H1 (cell line): ENCODE data around the gene ADARB2. TPM values are rescaled to one million over a fixed set of nuclear protein-coding genes. Genes with fewer than 3 reads are reported as not detected.

Experiments
- CTCF ChIA-PET: fragments of 300-600 bp; sonication (Branson Sonifier 250); formaldehyde crosslinking; loops from one replicate; lab custom pipeline; 2021; ENCODE audit not compliant: partially characterized antibody; lab: Charles Lee
- POLR2A ChIA-PET: fragments of 300-600 bp; sonication (Branson Sonifier 250); formaldehyde crosslinking; loops from one replicate; lab custom pipeline; 2021; ENCODE audit warnings: inconsistent platforms; ENCODE audit not compliant: partially characterized antibody; lab: Charles Lee
- DNase-seq, 2 experiments: peaks; one replicate each; pipeline versions ENCODE4 v3.0.0 to v3.0.0-alpha.2; 2010 to 2022; ENCODE audit warnings: low spot score in 2 of 2, low read depth in 1 of 2, mixed read lengths in 1 of 2
- FAIRE-seq: peaks from 2 replicates; lab custom pipeline; 2011; peaks lifted over from hg19 to GRCh38; lab: Jason Lieb, UNC
- H2AFZ ChIP-seq: 2 replicates; pipeline ENCODE4 v1.8.1; 2012; ENCODE audit warnings: low read length, inconsistent platforms
- H2AK5ac ChIP-seq: 2 replicates; pipeline ENCODE4 v1.6.1; 2013; ENCODE audit warnings: low read depth, low read length
- H2BK120ac ChIP-seq: replicated peaks from 2 replicates; pipeline ENCODE3; 2013; ENCODE audit warnings: low read depth, low read length, inconsistent platforms
- H2BK12ac ChIP-seq: 2 replicates; pipeline ENCODE4 v1.6.1; 2013; ENCODE audit warnings: low read depth, low read length
- H2BK15ac ChIP-seq: 2 replicates; pipeline ENCODE4 v1.6.1; 2013; ENCODE audit warnings: low read length
- H2BK20ac ChIP-seq: 2 replicates; pipeline ENCODE4 v1.6.1; 2013; ENCODE audit warnings: low read length
- H2BK5ac ChIP-seq: 2 replicates; pipeline ENCODE4 v1.6.1; 2013; ENCODE audit warnings: low read depth, low read length
- H3K14ac ChIP-seq: 2 replicates; pipeline ENCODE4 v1.6.1; 2013; ENCODE audit warnings: inconsistent platforms; ENCODE audit not compliant: insufficient read length
- H3K18ac ChIP-seq: 2 replicates; pipeline ENCODE4 v1.6.1; 2013; ENCODE audit warnings: low read length; ENCODE audit errors: extremely low read depth
- H3K23ac ChIP-seq: 2 replicates; pipeline ENCODE4 v1.6.1; 2013; ENCODE audit warnings: inconsistent platforms; ENCODE audit not compliant: insufficient read length
- H3K23me2 ChIP-seq: 2 replicates; pipeline ENCODE4 v1.6.1; 2013; ENCODE audit warnings: low read depth, low read length
- H3K27ac ChIP-seq: 2 replicates; pipeline ENCODE4 v1.6.1; 2011; ENCODE audit warnings: low read depth, low read length, inconsistent platforms
- H3K27me3 ChIP-seq, 4 experiments: replicated peaks in 1 of 4; 1 replicate in 1 of 4; 2 replicates in 3 of 4; pipeline versions ENCODE4 v1.6.1 to v1.8.1; 2011 to 2013; ENCODE audit warnings: low read length in 3 of 4, mild to moderate bottlenecking in 3 of 4, inconsistent platforms in 2 of 4, mixed read lengths in 2 of 4, moderate library complexity in 1 of 4; ENCODE audit not compliant: control insufficient read depth in 3 of 4, insufficient read depth in 3 of 4; ENCODE audit errors: extremely low read depth in 1 of 4
- H3K36me3 ChIP-seq, 4 experiments: 2 replicates each; pipeline versions ENCODE4 v1.6.1 to v1.8.1; 2011 to 2013; ENCODE audit warnings: mild to moderate bottlenecking in 4 of 4, low read length in 3 of 4, moderate library complexity in 2 of 4, control low read depth in 1 of 4, inconsistent platforms in 1 of 4; ENCODE audit not compliant: insufficient read depth in 4 of 4, control insufficient read depth in 2 of 4
- H3K4ac ChIP-seq: replicated peaks from 2 replicates; pipeline ENCODE3; 2013; ENCODE audit warnings: low read length, low read depth, mixed read lengths, inconsistent platforms; ENCODE audit not compliant: insufficient read length
- H3K4me1 ChIP-seq, 4 experiments: replicated peaks in 1 of 4; 1 replicate in 1 of 4; 2 replicates in 3 of 4; pipeline versions ENCODE4 v1.6.1 to v1.8.1; 2011 to 2013; ENCODE audit warnings: low read length in 3 of 4, inconsistent platforms in 2 of 4, mixed read lengths in 1 of 4; ENCODE audit not compliant: insufficient read depth in 4 of 4, control insufficient read depth in 3 of 4
- H3K4me2 ChIP-seq, 2 experiments: 2 replicates each; pipeline versions ENCODE4 v1.6.1 to v1.8.1; 2011 to 2013; ENCODE audit warnings: low read depth in 2 of 2, low read length in 2 of 2, control low read depth in 1 of 2, inconsistent platforms in 1 of 2, mild to moderate bottlenecking in 1 of 2; ENCODE audit not compliant: insufficient read depth in 1 of 2
- H3K4me3 ChIP-seq, 4 experiments: fragments of 200-600, 300-600 bp in 1 of 4; sonication (generic), shearing (Covaris generic), sonication (Bioruptor Twin) in 1 of 4; 2 replicates each; pipeline versions ENCODE4 v1.5.1 to v1.8.1; 2011 to 2016; ENCODE audit warnings: low read length in 4 of 4, low read depth in 3 of 4, control low read depth in 2 of 4, inconsistent platforms in 2 of 4, mild to moderate bottlenecking in 2 of 4, mixed read lengths in 1 of 4, moderate library complexity in 1 of 4; ENCODE audit not compliant: insufficient read depth in 2 of 4; ENCODE audit errors: extremely low read depth in 1 of 4
- H3K56ac ChIP-seq: replicated peaks from 2 replicates; pipeline ENCODE3; 2013; ENCODE audit warnings: low read depth, mild to moderate bottlenecking, mixed read lengths, low read length, inconsistent platforms; ENCODE audit not compliant: insufficient read length
- H3K79me1 ChIP-seq: 2 replicates; pipeline ENCODE4 v1.6.1; 2013; ENCODE audit warnings: low read depth, low read length, control low read depth
- H3K79me2 ChIP-seq, 2 experiments: 2 replicates each; pipeline versions ENCODE4 v1.6.1 to v1.8.1; 2012 to 2013; ENCODE audit warnings: low read length in 2 of 2, mild to moderate bottlenecking in 2 of 2, inconsistent platforms in 1 of 2; ENCODE audit not compliant: insufficient read depth in 2 of 2, control insufficient read depth in 1 of 2
- H3K9ac ChIP-seq, 4 experiments: replicated peaks in 1 of 4; 1 replicate in 1 of 4; 2 replicates in 3 of 4; pipeline versions ENCODE4 v1.6.1 to v1.8.1; 2011 to 2013; ENCODE audit warnings: low read depth in 3 of 4, low read length in 3 of 4, control low read depth in 2 of 4, mild to moderate bottlenecking in 2 of 4, moderate library complexity in 2 of 4, inconsistent platforms in 1 of 4; ENCODE audit errors: extremely low read depth in 1 of 4
- H3K9me3 ChIP-seq, 2 experiments: 2 replicates each; pipeline versions ENCODE4 v1.6.1 to v1.8.1; 2012 to 2013; ENCODE audit warnings: mild to moderate bottlenecking in 2 of 2, moderate library complexity in 2 of 2, control low read depth in 1 of 2, inconsistent platforms in 1 of 2, low read depth in 1 of 2, low read length in 1 of 2, mixed read lengths in 1 of 2; ENCODE audit not compliant: insufficient read depth in 2 of 2
- H4K20me1 ChIP-seq, 2 experiments: replicated peaks in 1 of 2; 2 replicates each; pipeline versions ENCODE3 to v1.8.1; 2011 to 2013; ENCODE audit warnings: inconsistent platforms in 2 of 2, low read length in 2 of 2, mild to moderate bottlenecking in 1 of 2; ENCODE audit not compliant: insufficient read depth in 2 of 2, control insufficient read depth in 1 of 2
- H4K5ac ChIP-seq: 2 replicates; pipeline ENCODE4 v1.6.1; 2013; ENCODE audit warnings: low read length, low read depth, mixed read lengths, inconsistent platforms; ENCODE audit not compliant: insufficient read length
- H4K8ac ChIP-seq: 2 replicates; pipeline ENCODE4 v1.8.0; 2013; ENCODE audit warnings: mild to moderate bottlenecking, moderate library complexity, low read length, inconsistent platforms; ENCODE audit not compliant: insufficient read depth; ENCODE audit errors: extremely low read depth
- H4K91ac ChIP-seq: replicated peaks from 2 replicates; pipeline ENCODE3; 2013; ENCODE audit warnings: low read length, mixed read lengths, inconsistent platforms; ENCODE audit not compliant: insufficient read length
- BRCA1 ChIP-seq: IDR thresholded peaks from 2 replicates; pipeline ENCODE4 v1.6.1; 2012; ENCODE audit warnings: low read depth, low read length, improper control_type of control experiment
- JUND ChIP-seq: IDR thresholded peaks from 2 replicates; pipeline ENCODE4 v1.6.1; 2011; ENCODE audit warnings: mild to moderate bottlenecking, improper control_type of control experiment, low read length
- KDM5A ChIP-seq: fragments of 200-600 bp; IDR thresholded peaks from 2 replicates; pipeline ENCODE4 v1.7.1; 2012; ENCODE audit warnings: mild to moderate bottlenecking, low read length, inconsistent platforms, mixed read lengths
- RXRA ChIP-seq: IDR thresholded peaks from 2 replicates; pipeline ENCODE4 v1.6.1; 2011; ENCODE audit warnings: low read depth, mild to moderate bottlenecking, low read length, moderate library complexity; ENCODE audit not compliant: insufficient read depth
- SAP30 ChIP-seq: fragments of 300-600 bp; sonication (generic); IDR thresholded peaks from 2 replicates; pipeline ENCODE4 v1.7.1; 2012; ENCODE audit warnings: low read length, moderate library complexity, mild to moderate bottlenecking, inconsistent platforms; ENCODE audit not compliant: insufficient read depth, insufficient replicate concordance
- TCF12 ChIP-seq: IDR thresholded peaks from 2 replicates; pipeline ENCODE4 v1.6.1; 2011; ENCODE audit warnings: low read depth, mild to moderate bottlenecking, low read length
- WGBS, 2 experiments: shearing (Covaris generic) in 1 of 2; methylation state at CpG; one replicate each; pipeline versions ENCODE4 v1.1.6 to v1.1.7; 2013 to 2015; ENCODE audit warnings: low lambda C conversion rate in 2 of 2, mixed read lengths in 2 of 2, inconsistent platforms in 1 of 2, low coverage in 1 of 2, missing lambda C conversion rate in 1 of 2; ENCODE audit not compliant: insufficient replicate concordance in 2 of 2, insufficient coverage in 1 of 2, insufficient read length in 1 of 2; ENCODE audit errors: extremely low coverage in 1 of 2, missing lambda C conversion rate in 1 of 2; 5-methylcytosine and 5-hydroxymethylcytosine counted together
- polyA plus RNA-seq, 7 experiments: library from polyadenylated mRNA; depleted of rRNA in 3 of 7; stranded (reverse) in 5 of 7; unstranded in 2 of 7; fragments of >200 nt in 5 of 7; fragments of 200-250 nt in 2 of 7; gene quantifications; 1 replicate in 5 of 7; 2 replicates in 1 of 7; 4 replicates in 1 of 7; pipeline versions ENCODE4 v1.2.1 to v1.2.3, GENCODE V29; 2011 to 2013; ENCODE audit warnings: missing spikeins in 2 of 7, mixed read lengths in 2 of 7
- total RNA-seq: library from RNA; stranded (reverse); fragmentation: NEBNext Ultra II Directional; extraction: Animal tissue kit (Norgen Biotek cat#: 25700); gene quantifications from 2 replicates; pipeline ENCODE4 v1.2.1, GENCODE V29; 2021

ADARB2 gene
- total and polyA plus RNA-seq, 2 of the 8 experiments (the other 6 are each of a cell fraction or from before 2014, with no cell fraction given) = 2.2 to 2.8 TPM

DNA sequence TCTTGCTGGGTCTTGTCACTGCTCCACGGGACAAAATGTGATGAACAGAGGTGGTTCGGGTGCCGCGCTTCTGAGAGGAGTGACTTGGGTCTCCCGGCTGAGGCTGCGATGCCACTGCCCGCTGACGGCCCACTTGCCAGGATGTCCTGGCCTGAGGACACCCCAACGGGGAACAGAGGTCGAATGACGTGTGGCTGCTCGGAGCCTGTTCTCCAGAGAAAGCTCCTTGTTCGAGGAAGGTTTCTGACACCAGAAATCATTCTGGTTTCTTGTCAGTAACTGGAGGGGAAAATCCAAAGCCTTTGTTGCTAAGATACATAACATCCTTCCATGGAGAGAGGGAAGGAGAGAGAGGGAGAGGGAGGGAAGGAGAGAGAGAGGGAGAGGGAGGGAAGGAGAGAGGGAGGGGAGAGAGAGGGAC lies 444.7 kb downstream of the ADARB2 start:
- peak overlapping the region; percentile 95; the same call in 1 of the 2 replicates for H2BK12ac ChIP-seq
- H3K4me2 ChIP-seq = peak overlapping the region; percentile 8 to 48; a peak in 1 of 4 replicates
- H3K27me3 ChIP-seq = no peaks in the 10 kb centered on the region; a peak in 1 of 7 replicates
- CTCF ChIA-PET = interaction anchor here (1.3 kb wide), 1 partner anchor 87 kb away, joined by 3 read pairs; no protein-coding TSS in a partner anchor
- H3K36me3 ChIP-seq = no peaks in the 10 kb centered on the region
- FAIRE-seq = no peak
- peak overlapping the region; percentile 18 for H2BK120ac ChIP-seq
- H3K18ac ChIP-seq = no peak overlapping the region
- POLR2A ChIA-PET = interaction anchor here (2.1 kb wide), 1 partner anchor 10 kb away, joined by 7 read pairs; no protein-coding TSS in a partner anchor
- peak overlapping the region; percentile 19; the same call in 1 of the 2 replicates for H4K8ac ChIP-seq
- H3K4ac ChIP-seq = no peak overlapping the region
- H4K91ac ChIP-seq = no peak overlapping the region
- H3K9me3 ChIP-seq = peaks cover 0 to 3% of the 10 kb centered on the region in 2 experiments; a peak in 2 of 4 replicates
- H3K9ac ChIP-seq = no peak overlapping the region
- H4K20me1 ChIP-seq = no peaks in the 10 kb centered on the region
- no peaks in the 10 kb centered on the region; the same call in 1 of the 2 replicates for H3K79me1 ChIP-seq
- no peak overlapping the region for H4K5ac ChIP-seq
- H3K79me2 ChIP-seq = no peaks in the 10 kb centered on the region
- no peak overlapping the region for H3K56ac ChIP-seq
- H2AK5ac ChIP-seq = no peak overlapping the region
- peaks cover 0 to 21% (median 10%) of the 10 kb centered on the region in 4 experiments; a peak in 6 of 7 replicates for H3K4me1 ChIP-seq
- H3K23ac ChIP-seq = no peak overlapping the region
- no peaks in the 10 kb centered on the region for H3K23me2 ChIP-seq
- peak overlapping the region; percentile 65; the same call in 1 of the 2 replicates for H2BK15ac ChIP-seq
- no peak overlapping the region for H3K4me3 ChIP-seq
- no peak overlapping the region; the same call in 1 of the 2 replicates for H2BK5ac ChIP-seq
- 0 out of 2 replicates have a peak overlapping the region, but pooled peaks have one; percentile 40 for H2BK20ac ChIP-seq
- 72% methylated on average over 13 of the region's 13 CpGs; no CpG with 5 or more reads in 1 of the 2 experiments for WGBS, 2 experiments
- no peak overlapping the region; the same call in 1 of the 2 replicates for H3K27ac ChIP-seq
- no peak overlapping the region for H3K14ac ChIP-seq
- peak in 1 of 2 experiments; percentile 52 for DNase-seq
- H2AFZ ChIP-seq = no peak overlapping the region
- TF ChIP-seq SAP30 (no peak), RXRA (no peak), TCF12 (no peak), KDM5A (no peak), JUND (no peak), BRCA1 (no peak)
